ENCODE measurements around the gene CACTIN.
"Not testable (repeated sequence)": the region's sequence is repeated elsewhere in the genome, so short reads cannot be mapped to it uniquely, and the experiment has no call there.

CACTIN gene

DNA sequence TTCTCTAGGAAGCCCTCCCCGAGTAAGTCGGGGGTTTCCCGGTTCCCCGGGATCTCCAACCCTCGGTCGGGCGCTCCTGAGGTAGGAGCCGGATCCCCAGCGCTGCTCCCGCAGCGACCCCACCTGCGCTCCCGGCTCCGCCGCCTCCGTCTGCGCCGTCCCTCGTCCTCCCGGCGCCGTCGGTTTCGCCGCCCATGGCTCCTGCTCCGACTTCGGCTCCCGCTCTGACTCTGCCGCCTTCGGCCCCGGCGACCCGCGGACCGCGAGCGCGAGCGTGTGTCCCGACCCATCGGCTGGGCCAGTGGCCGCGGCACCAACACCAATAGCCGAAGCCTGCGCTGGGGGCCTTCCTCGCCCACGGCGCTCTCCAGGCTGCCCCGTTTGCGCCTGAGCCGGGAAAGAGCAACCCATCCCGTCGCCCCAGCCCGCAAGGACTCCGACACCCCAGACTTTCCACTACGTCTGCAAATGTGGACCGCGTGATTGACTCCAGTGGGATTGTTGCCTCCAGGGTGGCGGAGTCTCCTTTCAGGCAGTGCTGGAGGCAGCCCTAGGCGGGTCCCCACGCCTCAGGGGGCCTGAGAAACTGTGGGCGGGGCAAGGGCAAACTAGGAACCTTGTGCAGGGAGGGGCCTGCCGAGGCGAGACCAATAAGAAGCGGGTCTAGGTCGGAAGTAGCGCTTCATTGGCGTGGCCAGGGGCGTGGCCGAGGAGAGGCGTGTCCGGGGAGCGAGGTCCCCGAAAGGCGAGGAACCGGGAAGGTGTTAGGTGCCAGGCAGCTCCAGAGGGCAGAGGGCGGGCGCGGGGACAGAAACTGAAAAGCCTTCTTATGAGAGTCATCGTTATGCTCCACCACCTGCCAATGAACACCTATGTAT, at the start of gene CACTIN:
TSS of gene CACTIN (minus strand) at position 318 of the 878 bp plus-strand sequence. CDS start at position 290, 28 bp downstream.
- peak; percentile 97 for DNase-seq

DNA sequence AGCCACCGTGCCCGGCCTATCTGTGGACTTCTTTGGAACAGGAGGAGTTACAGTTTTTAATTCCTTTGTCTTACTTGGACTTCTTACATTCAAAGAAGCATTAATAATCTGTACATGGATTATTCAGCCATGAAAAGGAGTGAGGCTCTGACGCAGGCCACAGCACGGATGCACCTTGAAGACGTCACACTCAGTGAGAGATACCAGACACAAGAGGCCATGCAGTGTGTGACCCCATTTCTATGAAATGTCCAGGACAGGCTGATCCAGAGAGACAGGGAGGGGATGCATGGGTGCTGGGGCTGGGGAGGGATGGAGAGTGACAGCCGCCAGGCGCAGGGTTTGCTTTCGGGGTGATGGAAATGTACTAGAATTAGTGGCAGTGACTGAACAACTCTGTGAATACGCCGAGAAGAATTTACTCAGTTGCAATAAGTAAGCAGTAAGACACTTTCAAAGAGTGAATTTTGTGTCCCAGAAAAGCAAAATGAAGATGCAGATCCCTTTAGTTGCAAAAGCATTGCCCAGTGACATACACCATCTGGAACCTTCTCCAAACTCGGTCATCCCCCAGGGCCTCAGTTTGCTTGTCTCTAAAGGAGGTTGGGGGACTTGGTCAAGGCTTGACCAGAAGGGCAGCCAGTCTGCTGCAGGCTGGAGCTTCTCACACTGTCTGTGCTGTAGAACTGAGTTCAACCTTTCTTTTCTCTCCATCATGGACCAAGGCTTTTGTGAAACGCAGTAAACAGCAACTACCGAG, 48.4 kb upstream of the CACTIN start:
- DNase-seq: no peak

- DNase-seq: no peak
Observed at GRCh38 chr19:3673506-3674439, 47.2 kb upstream of the CACTIN start.

DNA sequence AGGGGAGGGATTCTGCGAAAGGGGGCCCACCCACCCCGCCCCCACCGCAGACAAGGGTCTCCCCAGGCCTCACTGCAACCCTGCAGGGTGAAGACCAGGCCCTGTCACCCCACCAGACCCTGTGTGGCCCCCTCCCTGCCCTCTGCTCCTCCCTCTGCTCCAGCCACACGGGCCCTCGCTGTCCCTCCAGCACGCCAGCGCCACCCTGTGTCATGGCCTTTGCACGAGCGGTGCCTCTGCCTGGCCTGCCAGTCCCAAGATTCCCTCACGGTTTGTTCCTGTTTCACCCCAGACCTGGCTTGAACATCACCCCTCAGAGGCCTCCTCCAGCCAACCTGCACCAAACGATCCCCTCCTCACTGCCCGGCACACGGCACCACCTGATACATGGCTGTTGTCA, 46.4 kb upstream of the CACTIN start:
- no peak for DNase-seq

DNA sequence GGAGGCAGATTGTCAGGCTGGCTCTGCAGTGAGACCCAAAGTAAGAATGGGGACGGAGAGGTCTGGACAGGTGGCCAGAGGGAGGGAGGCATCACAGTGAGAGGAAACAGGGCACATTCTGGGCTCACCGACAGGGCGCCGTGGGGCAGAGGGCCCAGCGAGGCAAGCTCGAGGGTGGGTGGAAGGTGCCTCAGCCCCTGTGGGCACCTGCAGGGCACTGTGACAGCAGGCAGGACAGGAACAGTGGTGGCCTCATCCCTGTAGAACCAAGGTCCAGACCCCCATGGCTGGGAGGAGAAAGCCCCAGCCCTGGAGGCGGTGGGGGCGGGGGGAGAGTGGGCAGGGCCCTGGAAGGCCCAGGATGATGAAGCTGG, 46.0 kb upstream of the CACTIN start:
- no peak for DNase-seq

DNA sequence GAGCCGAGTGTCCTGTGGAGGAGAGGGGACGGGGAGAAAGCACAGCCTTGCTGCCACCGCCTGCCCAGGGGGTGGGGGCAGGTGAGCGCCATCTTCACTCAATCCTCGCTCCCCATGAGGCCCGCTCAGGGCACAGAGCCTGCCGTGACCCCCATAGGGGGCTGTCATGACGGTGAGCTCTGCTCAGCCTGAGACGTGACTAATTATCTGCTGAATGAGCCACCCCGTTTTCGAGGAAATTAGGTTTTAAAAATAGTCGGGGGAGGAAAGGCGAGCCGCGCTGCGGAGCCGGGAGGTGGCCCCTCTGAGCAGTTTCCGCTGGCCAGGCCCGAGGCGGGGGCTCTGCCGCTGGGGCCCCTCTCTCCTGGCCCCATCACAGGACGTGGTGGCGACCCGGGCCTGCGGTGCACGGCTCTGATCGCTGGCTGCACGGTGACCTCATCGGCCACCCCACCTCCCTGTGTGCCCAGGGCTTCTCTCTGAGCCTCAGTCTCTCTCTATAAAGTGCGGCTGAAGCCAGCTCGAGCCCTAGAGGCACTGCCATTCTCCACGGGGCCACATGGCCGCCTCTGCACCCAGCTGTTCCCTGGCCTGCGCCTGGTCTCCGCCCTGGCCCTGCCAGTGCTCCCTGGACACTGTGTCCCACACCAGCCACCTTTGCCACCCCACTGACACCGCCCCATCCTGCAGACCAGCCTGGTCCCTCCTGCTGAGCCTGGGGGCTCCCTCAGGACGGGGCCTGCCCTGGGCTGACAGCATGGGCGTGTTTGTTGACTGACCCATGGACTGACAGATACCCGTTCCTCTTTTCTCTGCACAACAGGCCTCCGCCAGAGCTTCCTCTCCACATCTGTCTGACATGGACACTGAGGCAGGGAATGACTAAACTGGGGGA, 45.3 kb upstream of the CACTIN start:
- no peak for DNase-seq

- DNase-seq: no peak
Observed at GRCh38 chr19:3670796-3671679, 44.4 kb upstream of the CACTIN start.

DNA sequence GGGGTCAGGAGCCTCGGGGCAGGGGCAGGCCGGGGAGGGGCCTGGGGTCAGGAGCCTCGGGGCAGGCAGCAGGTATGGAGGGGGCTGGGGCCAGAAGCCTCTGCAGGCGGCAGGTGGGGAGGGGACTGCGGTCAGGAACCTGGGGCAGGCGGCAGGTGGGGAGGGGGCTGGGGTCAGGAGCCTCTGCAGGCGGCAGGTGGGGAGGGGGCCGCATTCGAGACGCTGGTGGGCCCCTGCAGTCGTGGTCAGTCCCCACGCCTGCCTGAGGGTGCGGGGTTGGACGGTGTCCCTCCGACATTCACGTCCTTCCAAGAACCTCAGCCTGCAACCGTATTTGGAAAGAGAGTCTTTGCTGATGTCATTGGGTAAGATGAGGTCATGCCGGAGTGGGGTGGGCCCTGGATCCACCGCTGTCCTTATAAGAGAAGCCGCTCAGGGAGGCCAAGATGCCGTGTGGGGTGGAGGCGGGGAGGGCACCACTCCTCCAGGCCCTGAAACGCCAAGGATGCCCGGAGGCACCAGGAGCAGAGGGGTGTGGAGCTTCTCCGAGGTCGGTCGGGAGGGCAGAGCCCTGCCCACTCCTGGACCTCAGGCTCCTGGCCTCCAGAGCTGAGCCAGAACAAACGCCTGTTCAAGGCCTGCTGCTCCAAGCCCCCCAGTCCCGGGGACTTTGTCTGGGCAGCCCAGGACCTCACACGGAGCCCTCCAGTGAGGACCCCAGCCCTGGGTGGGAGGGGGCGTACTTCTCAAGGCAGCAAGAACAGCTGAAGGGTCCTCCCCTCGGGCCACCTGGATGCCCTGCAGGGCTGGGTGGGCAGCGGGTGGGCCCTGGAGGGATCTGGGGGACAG, 43.6 kb upstream of the CACTIN start:
- no peak for DNase-seq

DNA sequence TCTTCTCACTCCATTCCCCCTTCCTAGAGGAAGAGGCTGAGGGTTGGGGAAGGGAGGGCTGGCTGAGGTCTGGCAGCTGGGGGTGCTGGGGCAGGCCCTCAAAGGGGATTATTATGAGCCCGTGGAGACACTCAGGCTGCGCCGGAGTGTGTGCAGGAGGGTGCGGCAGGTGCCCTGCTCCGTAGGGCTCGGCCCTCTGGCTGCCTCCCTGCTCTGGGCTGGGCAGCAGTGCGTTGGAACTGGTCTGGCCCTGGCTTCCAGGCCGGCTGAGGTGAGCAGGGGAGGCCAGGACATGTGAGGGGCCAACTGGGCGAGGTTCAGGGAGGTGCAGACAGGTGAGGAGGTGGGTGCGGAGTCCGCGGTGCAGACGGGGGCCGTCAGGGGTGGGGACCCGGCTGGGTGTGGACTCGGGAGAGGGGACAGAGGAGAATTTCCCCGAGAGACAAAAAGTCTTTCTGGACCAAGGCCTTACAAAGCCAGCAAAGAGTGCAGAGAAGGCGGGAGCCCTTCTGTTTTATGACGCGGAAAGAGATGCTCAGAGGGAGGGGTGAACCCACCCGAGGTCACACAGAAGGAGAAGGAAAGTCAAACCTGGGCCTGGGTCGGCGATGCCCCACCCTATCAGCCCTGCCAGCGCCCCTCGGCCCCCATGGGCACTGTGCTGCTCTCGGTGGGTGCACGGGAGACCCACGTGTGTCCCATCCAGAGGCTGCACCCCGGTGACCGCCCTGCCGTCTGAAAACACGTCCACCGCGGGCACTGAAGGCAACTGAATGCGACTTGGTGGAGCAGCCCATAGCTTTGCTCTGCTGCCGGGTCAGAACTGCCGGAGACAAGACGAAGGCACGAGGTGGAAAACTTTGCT, 42.7 kb upstream of the CACTIN start:
- no peak for DNase-seq

- no peak for DNase-seq
Observed at GRCh38 chr19:3668331-3669081, 41.9 kb upstream of the CACTIN start.

- DNase-seq: no peak
Observed at GRCh38 chr19:3667766-3668165, 41.2 kb upstream of the CACTIN start.

GRCh38 chr19:3667037-3667638, 40.5 kb upstream of the CACTIN start:
- DNase-seq: no peak

GRCh38 chr19:3666545-3666856, 39.9 kb upstream of the CACTIN start:
- DNase-seq: not testable (repeated sequence)

GRCh38 chr19:3665681-3666544, 39.3 kb upstream of the CACTIN start:
- no peak for DNase-seq

GRCh38 chr19:3664879-3665642, 38.5 kb upstream of the CACTIN start:
- no peak for DNase-seq

GRCh38 chr19:3663838-3664237, 37.2 kb upstream of the CACTIN start:
- no peak for DNase-seq
